SK-N-SH treated with all-trans-retinoic acid at 6 μM for 48 hours (cell line): ENCODE measurements around the gene HHAT.

Experiments used
- ATAC-seq: fragments of 200-7000 bp; cut with Tn5 transposase; 3 replicates; pipeline ENCODE4 v1.9.1; 2020; ENCODE audit warnings: mild to moderate bottlenecking, moderate library complexity
- ARNTL ChIP-seq: fragments of 450-650 bp; formaldehyde crosslinking; IDR thresholded peaks from 2 replicates; pipeline ENCODE4 v1.5.0; 2020; ENCODE audit warnings: low read depth, mild to moderate bottlenecking, moderate library complexity, borderline replicate concordance
- BACH2 ChIP-seq: fragments of 250-450 bp; sonication (Bioruptor Pico); IDR thresholded peaks from 2 replicates; pipeline ENCODE4 v1.9.0; 2021; ENCODE audit warnings: mild to moderate bottlenecking, borderline replicate concordance
- CREB5 ChIP-seq: fragments of 250-450 bp; sonication (Bioruptor Pico); IDR thresholded peaks from 2 replicates; pipeline ENCODE4 v1.5.1; 2020; ENCODE audit warnings: low read depth, mild to moderate bottlenecking, moderate library complexity
- CSDC2 ChIP-seq: fragments of 250-450 bp; sonication (Bioruptor Pico); IDR thresholded peaks from 2 replicates; pipeline ENCODE4 v1.5.0; 2020; ENCODE audit warnings: mild to moderate bottlenecking, moderate library complexity
- CSRNP3 ChIP-seq: fragments of 250-450 bp; sonication (Bioruptor Pico); IDR thresholded peaks from 2 replicates; pipeline ENCODE4 v1.5.1; 2021; ENCODE audit warnings: mild to moderate bottlenecking, moderate library complexity
- ESRRG ChIP-seq: fragments of 250-450 bp; sonication (Bioruptor Pico); IDR thresholded peaks from 2 replicates; pipeline ENCODE4 v1.6.1; 2021; ENCODE audit warnings: mild to moderate bottlenecking
- GLIS3 ChIP-seq: fragments of 250-450 bp; sonication (Bioruptor Pico); IDR thresholded peaks from 2 replicates; pipeline ENCODE4 v1.5.0; 2020; ENCODE audit warnings: mild to moderate bottlenecking, moderate library complexity
- ISL1 ChIP-seq: fragments of 250-450 bp; sonication (Bioruptor Pico); IDR thresholded peaks from 2 replicates; pipeline ENCODE4 v2.1.2; 2022; ENCODE audit warnings: mild to moderate bottlenecking, moderate library complexity
- OSR1 ChIP-seq: fragments of 250-450 bp; sonication (Bioruptor Pico); IDR thresholded peaks from 2 replicates; pipeline ENCODE4 v1.8.0; 2022; ENCODE audit warnings: moderate library complexity, mild to moderate bottlenecking, inconsistent platforms
- PATZ1 ChIP-seq: fragments of 250-450 bp; sonication (Bioruptor Pico); IDR thresholded peaks from 2 replicates; pipeline ENCODE4 v1.8.0; 2020; ENCODE audit warnings: mild to moderate bottlenecking, moderate library complexity, borderline replicate concordance
- POU6F1 ChIP-seq: fragments of 250-450 bp; sonication (Bioruptor Pico); IDR thresholded peaks from 2 replicates; pipeline ENCODE4 v1.8.0; 2021; ENCODE audit warnings: low read depth, mild to moderate bottlenecking, moderate library complexity, borderline replicate concordance
- PPARA ChIP-seq: fragments of 250-450 bp; sonication (Bioruptor Pico); IDR thresholded peaks from 2 replicates; pipeline ENCODE4 v1.5.0; 2020; ENCODE audit warnings: mild to moderate bottlenecking, borderline replicate concordance
- RARB ChIP-seq: fragments of 250-450 bp; sonication (Bioruptor Pico); IDR thresholded peaks from 2 replicates; pipeline ENCODE4 v1.8.0; 2021; ENCODE audit warnings: mild to moderate bottlenecking, moderate library complexity
- SNAI2 ChIP-seq: fragments of 250-450 bp; sonication (Bioruptor Pico); IDR thresholded peaks from 2 replicates; pipeline ENCODE4 v1.5.0; 2020; ENCODE audit warnings: mild to moderate bottlenecking, moderate library complexity
- TCF4 ChIP-seq: fragments of 250-450 bp; sonication (Bioruptor Pico); IDR thresholded peaks from 2 replicates; pipeline ENCODE4 v1.8.0; 2021; ENCODE audit warnings: mild to moderate bottlenecking, moderate library complexity, borderline replicate concordance
- TOX ChIP-seq: fragments of 250-450 bp; sonication (Bioruptor Pico); IDR thresholded peaks from 2 replicates; pipeline ENCODE4 v1.8.0; 2021; ENCODE audit warnings: mild to moderate bottlenecking, moderate library complexity, borderline replicate concordance
- TSHZ2 ChIP-seq: fragments of 250-450 bp; sonication (Bioruptor Pico); IDR thresholded peaks from 2 replicates; pipeline ENCODE4 v1.5.0; 2020; ENCODE audit warnings: mild to moderate bottlenecking, moderate library complexity
- ZC3H10 ChIP-seq: fragments of 250-450 bp; sonication (Bioruptor Pico); IDR thresholded peaks from 2 replicates; pipeline ENCODE4 v1.5.1; 2021; ENCODE audit warnings: mild to moderate bottlenecking, moderate library complexity
- ZFP3 ChIP-seq: fragments of 250-450 bp; sonication (Bioruptor Pico); IDR thresholded peaks from 2 replicates; pipeline ENCODE4 v1.5.0; 2020; ENCODE audit warnings: mild to moderate bottlenecking, moderate library complexity
- ZFP30 ChIP-seq: fragments of 450-650 bp; formaldehyde crosslinking; IDR thresholded peaks from 2 replicates; pipeline ENCODE4 v1.5.0; 2022; ENCODE audit warnings: mild to moderate bottlenecking, moderate library complexity
- ZNF565 ChIP-seq: fragments of 450-650 bp; formaldehyde crosslinking; conservative IDR thresholded peaks from 2 replicates; pipeline ENCODE4 v1.5.0; 2020; ENCODE audit warnings: low read depth, mild to moderate bottlenecking, moderate library complexity
- ZNF70 ChIP-seq: fragments of 450-650 bp; formaldehyde crosslinking; IDR thresholded peaks from 2 replicates; pipeline ENCODE4 v1.5.0; 2020; ENCODE audit warnings: mild to moderate bottlenecking, moderate library complexity
- ZNF8 ChIP-seq: fragments of 450-650 bp; formaldehyde crosslinking; IDR thresholded peaks from 2 replicates; pipeline ENCODE4 v1.5.0; 2020; ENCODE audit warnings: mild to moderate bottlenecking, moderate library complexity

The HHAT gene

GRCh38 chr1:210690236-210690635, 361.5 kb downstream of the HHAT start:
- ATAC-seq, result no peak
- TF ChIP-seq ESRRG (CRISPR knock-in tag), result no peak
- no peak for TF ChIP-seq TOX (CRISPR knock-in tag)
- TF ChIP-seq SNAI2 (CRISPR knock-in tag), result no peak
- no peak for TF ChIP-seq GLIS3 (CRISPR knock-in tag)
- TF ChIP-seq, all 23 proteins: peak for 0

- TF ChIP-seq TOX (CRISPR knock-in tag) (no peak), PATZ1 (CRISPR knock-in tag) (no peak), ISL1 (CRISPR knock-in tag) (no peak), ESRRG (CRISPR knock-in tag) (no peak), RARB (no peak), ZNF70 (CRISPR knock-in tag) (no peak), TSHZ2 (CRISPR knock-in tag) (no peak), ZNF565 (CRISPR knock-in tag) (no peak), GLIS3 (CRISPR knock-in tag) (no peak), PPARA (CRISPR knock-in tag) (no peak), TCF4 (CRISPR knock-in tag) (no peak), ZFP3 (CRISPR knock-in tag) (no peak), CSDC2 (CRISPR knock-in tag) (no peak), SNAI2 (CRISPR knock-in tag) (no peak), ARNTL (CRISPR knock-in tag) (no peak), ZC3H10 (CRISPR knock-in tag) (no peak), CREB5 (CRISPR knock-in tag) (no peak)
- no peak for ATAC-seq
Observed at GRCh38 chr1:210691039-210691610, 362.4 kb downstream of the HHAT start.

- no peak for ATAC-seq
- TF ChIP-seq TSHZ2 (CRISPR knock-in tag) (no peak), ZFP30 (CRISPR knock-in tag) (no peak), CSDC2 (CRISPR knock-in tag) (no peak), GLIS3 (CRISPR knock-in tag) (no peak), TOX (CRISPR knock-in tag) (no peak), ISL1 (CRISPR knock-in tag) (no peak), RARB (no peak), CSRNP3 (no peak), ESRRG (CRISPR knock-in tag) (no peak), BACH2 (CRISPR knock-in tag) (no peak), ZFP3 (CRISPR knock-in tag) (no peak), TCF4 (CRISPR knock-in tag) (no peak), ZNF8 (CRISPR knock-in tag) (no peak), POU6F1 (CRISPR knock-in tag) (no peak), ZNF70 (CRISPR knock-in tag) (no peak), PPARA (CRISPR knock-in tag) (no peak), OSR1 (CRISPR knock-in tag) (no peak), PATZ1 (CRISPR knock-in tag) (no peak)
Observed at GRCh38 chr1:210692796-210693195, 364.1 kb downstream of the HHAT start.
